ENCODE measurements around the gene KRT80. TPM values are rescaled to one million over a fixed set of nuclear protein-coding genes. Genes with fewer than 3 reads are reported as not detected.
A peak's percentile ranks its signal among the peaks of the same experiment; 100 is the strongest.

KRT80 gene
- total and polyA plus RNA-seq, 2 experiments from 2014 or later: not detected

DNA sequence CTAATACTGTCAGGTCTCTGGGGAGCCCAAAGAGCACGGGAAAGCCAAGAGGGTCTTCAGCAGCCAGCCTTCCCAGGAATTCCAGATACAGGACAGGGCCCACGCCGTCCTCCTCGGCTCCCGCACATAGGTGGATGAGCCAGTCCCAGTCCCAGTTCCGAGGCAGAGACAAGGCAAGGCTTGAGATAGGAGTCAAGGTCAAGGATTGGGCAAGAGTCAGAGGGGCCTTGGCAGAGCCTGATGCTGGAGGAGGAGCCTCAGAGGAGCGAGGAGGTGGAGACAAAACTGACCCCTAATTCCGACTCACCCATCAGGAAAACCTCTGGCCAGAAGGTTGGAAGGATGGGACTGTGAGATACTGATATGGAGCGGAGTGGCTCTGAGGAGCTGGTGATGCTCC, 21.0 kb downstream of the KRT80 start:
- Histone ChIP-seq H3K9me3 (ENCODE audit: low read depth) (no peaks in the 10 kb centered on the region), H3K4me3 (no peak overlapping the region), H3K27me3 (no peaks in the 10 kb centered on the region), H3K36me3 (no peaks in the 10 kb centered on the region), H3K27ac (no peak overlapping the region), H3K4me1 (ENCODE audit: low read depth) (peaks cover 15% of the 10 kb centered on the region)
- DNase-seq (ENCODE audit: low read depth in 1 of 2, low spot score in 1 of 2): no peak
- no peak for TF ChIP-seq CTCF (IDR thresholded peaks at IDR 0.05; ENCODE audit: low read depth, low read length)

- peak in 1 of 2 donors; percentile 49 for DNase-seq (ENCODE audit: low read depth in 1 of 2, low spot score in 1 of 2)
- no peak for TF ChIP-seq CTCF (IDR thresholded peaks at IDR 0.05; ENCODE audit: low read depth, low read length)
- Histone ChIP-seq H3K27ac (no peak overlapping the region), H3K36me3 (no peaks in the 10 kb centered on the region), H3K4me1 (ENCODE audit: low read depth) (peaks cover 15% of the 10 kb centered on the region), H3K4me3 (no peak overlapping the region), H3K27me3 (no peaks in the 10 kb centered on the region), H3K9me3 (ENCODE audit: low read depth) (no peaks in the 10 kb centered on the region)
Observed at GRCh38 chr12:52169886-52170285, 21.9 kb downstream of the KRT80 start.

DNA sequence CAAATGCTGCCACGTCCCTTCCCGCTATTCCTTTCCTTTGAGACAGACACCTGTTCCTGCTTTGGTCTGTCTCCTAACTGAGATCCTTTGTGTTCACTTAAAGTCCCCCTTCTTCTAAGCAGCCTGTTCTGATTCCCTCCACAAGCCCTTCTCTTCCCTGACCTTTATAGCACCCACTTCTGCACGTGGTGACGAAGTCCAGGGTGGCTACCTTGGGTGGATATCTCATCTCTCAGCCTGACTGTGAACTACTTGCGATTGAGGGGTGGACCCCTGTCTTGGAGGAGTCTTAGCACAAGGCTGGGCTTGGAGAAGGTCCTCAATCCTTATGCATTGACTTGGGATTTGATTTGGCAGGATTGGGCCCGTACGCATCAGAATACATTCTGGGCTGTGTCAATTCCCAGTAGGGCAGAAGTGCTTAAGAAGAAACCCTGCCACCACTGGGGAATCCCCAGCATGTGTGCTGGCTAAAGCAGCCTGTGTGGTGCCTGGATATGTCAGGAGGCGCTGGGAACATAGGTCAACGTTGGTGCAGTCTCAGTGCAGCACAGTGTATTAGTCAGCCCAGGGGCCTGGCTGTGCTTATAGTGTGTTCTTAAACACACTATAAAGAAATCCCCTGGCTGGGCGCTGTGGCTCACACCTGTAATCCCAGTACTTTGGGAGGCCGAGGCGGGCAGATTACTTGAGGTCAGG, 23.6 kb downstream of the KRT80 start:
- Histone ChIP-seq H3K27ac (no peak overlapping the region), H3K36me3 (no peaks in the 10 kb centered on the region), H3K9me3 (ENCODE audit: low read depth) (no peaks in the 10 kb centered on the region), H3K27me3 (no peaks in the 10 kb centered on the region), H3K4me1 (ENCODE audit: low read depth) (peaks cover 15% of the 10 kb centered on the region), H3K4me3 (no peak overlapping the region)
- peak in 1 of 2 donors; percentile 54 for DNase-seq (ENCODE audit: low read depth in 1 of 2, low spot score in 1 of 2)
- no peak for TF ChIP-seq CTCF (IDR thresholded peaks at IDR 0.05; ENCODE audit: low read depth, low read length)

GRCh38 chr12:52167526-52167925, 24.3 kb downstream of the KRT80 start:
- H3K4me1 ChIP-seq (ENCODE audit: low read depth): peaks cover 15% of the 10 kb centered on the region
- H3K9me3 ChIP-seq (ENCODE audit: low read depth): no peaks in the 10 kb centered on the region
- no peak for TF ChIP-seq CTCF (IDR thresholded peaks at IDR 0.05; ENCODE audit: low read depth, low read length)
- H3K36me3 ChIP-seq: no peaks in the 10 kb centered on the region
- peak in 1 of 2 donors; percentile 59 for DNase-seq (ENCODE audit: low read depth in 1 of 2, low spot score in 1 of 2)
- no peaks in the 10 kb centered on the region for H3K27me3 ChIP-seq
- H3K4me3 ChIP-seq: no peak overlapping the region
- H3K27ac ChIP-seq: no peak overlapping the region

DNA sequence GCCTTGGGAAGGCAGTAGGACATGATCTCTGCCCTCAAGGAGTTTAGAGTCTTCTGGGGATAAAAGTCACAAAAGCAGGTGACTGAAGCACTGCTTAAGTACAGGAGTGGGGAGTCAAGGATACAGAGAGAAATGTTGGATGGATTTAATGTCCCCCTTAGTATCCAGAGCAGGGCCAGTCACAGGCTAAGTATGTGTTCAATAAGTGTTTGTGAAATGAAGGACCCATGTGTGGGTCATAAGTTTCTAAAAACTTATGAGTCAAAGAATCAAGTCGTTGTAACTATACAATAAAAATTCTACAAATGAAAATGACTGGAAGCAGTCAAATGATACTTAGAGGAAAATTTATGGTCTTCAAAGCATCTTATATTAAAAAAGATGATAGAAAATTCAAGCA, 25.1 kb downstream of the KRT80 start:
- H3K4me1 ChIP-seq (ENCODE audit: low read depth): peaks cover 15% of the 10 kb centered on the region
- H3K9me3 ChIP-seq (ENCODE audit: low read depth): no peaks in the 10 kb centered on the region
- DNase-seq (ENCODE audit: low read depth in 1 of 2, low spot score in 1 of 2): no peak
- TF ChIP-seq CTCF (IDR thresholded peaks at IDR 0.05; ENCODE audit: low read depth, low read length): no peak
- H3K27ac ChIP-seq: no peak overlapping the region
- no peak overlapping the region for H3K4me3 ChIP-seq
- H3K27me3 ChIP-seq: peaks cover 2% of the 10 kb centered on the region
- no peaks in the 10 kb centered on the region for H3K36me3 ChIP-seq

Data from cardiac muscle cell (in vitro differentiated cells and primary cell).